ENCODE data around the gene KIAA1614.
A peak's percentile ranks its signal among the peaks of the same experiment; 100 is the strongest.

KIAA1614 gene

DNA sequence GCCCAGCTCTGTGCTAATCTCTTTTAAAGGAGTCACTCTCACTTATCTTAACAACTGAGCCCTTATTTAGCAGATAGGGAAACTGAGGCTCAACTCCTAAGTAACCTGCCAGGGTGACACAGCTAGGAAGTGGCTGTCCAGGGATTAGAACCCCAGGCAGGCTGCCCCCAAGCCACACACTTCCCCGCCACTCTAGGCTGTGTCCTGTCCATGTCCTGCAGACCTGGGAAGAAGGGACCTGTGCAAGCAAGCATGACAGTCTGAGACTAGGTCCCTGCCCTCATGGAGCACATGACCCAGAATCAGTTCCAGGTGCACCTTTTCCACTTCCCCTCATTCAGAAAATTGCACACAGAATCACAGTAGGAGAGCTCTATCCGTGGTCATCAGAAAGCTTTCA lies 12.2 kb downstream of the KIAA1614 start:
- no peaks in the 10 kb centered on the region for H3K9me3 ChIP-seq (ENCODE audit: severe bottlenecking)
- H3K27me3 ChIP-seq (ENCODE audit: insufficient read depth, low read depth, severe bottlenecking): no peaks in the 10 kb centered on the region
- peaks cover 9% of the 10 kb centered on the region; the same call in 1 of the 2 replicates for H3K36me3 ChIP-seq
- no peak overlapping the region for H3K4me3 ChIP-seq (ENCODE audit: low read depth, low read length)
- H3K27ac ChIP-seq: peak overlapping the region; percentile 98
- DNase-seq: no peak
- TF ChIP-seq, protein P1, sequence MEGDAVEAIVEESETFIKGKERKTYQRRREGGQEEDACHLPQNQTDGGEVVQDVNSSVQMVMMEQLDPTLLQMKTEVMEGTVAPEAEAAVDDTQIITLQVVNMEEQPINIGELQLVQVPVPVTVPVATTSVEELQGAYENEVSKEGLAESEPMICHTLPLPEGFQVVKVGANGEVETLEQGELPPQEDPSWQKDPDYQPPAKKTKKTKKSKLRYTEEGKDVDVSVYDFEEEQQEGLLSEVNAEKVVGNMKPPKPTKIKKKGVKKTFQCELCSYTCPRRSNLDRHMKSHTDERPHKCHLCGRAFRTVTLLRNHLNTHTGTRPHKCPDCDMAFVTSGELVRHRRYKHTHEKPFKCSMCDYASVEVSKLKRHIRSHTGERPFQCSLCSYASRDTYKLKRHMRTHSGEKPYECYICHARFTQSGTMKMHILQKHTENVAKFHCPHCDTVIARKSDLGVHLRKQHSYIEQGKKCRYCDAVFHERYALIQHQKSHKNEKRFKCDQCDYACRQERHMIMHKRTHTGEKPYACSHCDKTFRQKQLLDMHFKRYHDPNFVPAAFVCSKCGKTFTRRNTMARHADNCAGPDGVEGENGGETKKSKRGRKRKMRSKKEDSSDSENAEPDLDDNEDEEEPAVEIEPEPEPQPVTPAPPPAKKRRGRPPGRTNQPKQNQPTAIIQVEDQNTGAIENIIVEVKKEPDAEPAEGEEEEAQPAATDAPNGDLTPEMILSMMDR (IDR thresholded peaks at IDR 0.05; ENCODE audit: low read depth, low read length): no peak

DNA sequence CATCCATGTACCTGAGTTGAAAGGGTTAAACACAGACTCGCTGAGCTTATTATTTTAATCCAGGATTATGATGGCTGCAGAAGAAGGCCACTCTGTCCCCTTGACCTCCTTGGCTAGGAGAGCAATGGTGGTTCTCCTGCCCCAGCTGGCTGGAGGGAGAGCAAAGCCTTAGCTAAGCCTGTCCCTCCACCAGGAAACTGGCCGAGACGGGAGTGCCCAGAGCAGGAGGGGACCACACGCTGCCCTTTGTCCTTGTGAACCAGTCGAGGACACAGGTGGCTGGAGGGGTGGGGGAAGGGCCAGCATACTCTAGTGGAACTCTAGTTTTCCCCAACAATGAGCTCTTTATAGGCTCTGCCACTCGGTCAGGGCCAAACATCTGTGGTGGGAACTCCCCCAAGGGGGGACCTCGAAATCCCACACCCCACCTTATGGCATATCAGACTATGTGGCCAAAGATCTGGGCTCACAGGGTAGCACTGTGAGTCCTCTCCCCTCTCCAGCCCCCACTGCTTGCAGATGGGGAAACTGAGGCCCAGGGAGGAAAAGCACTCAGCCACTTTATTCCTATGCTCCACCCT lies 12.9 kb downstream of the KIAA1614 start:
- TF ChIP-seq, protein P1 (IDR thresholded peaks at IDR 0.05; ENCODE audit: low read depth, low read length): no peak

GRCh38 chr1:180926164-180926981 lies 13.7 kb downstream of the KIAA1614 start:
- TF ChIP-seq, protein P1 (IDR thresholded peaks at IDR 0.05; ENCODE audit: low read depth, low read length): no peak
- Histone ChIP-seq H3K36me3 (peaks cover 14% of the 10 kb centered on the region; the same call in 1 of the 2 replicates), H3K27ac (peak overlapping the region; percentile 98), H3K27me3 (ENCODE audit: insufficient read depth, low read depth, severe bottlenecking) (no peaks in the 10 kb centered on the region), H3K9me3 (ENCODE audit: severe bottlenecking) (no peaks in the 10 kb centered on the region), H3K4me3 (ENCODE audit: low read depth, low read length) (no peak overlapping the region)
- peak; percentile 39 for DNase-seq

More for the DNA sequence above, 12.9 kb downstream of the KIAA1614 start:
- H3K36me3 ChIP-seq: peaks cover 12% of the 10 kb centered on the region; the same call in 1 of the 2 replicates
- no peaks in the 10 kb centered on the region for H3K9me3 ChIP-seq (ENCODE audit: severe bottlenecking)
- H3K4me3 ChIP-seq (ENCODE audit: low read depth, low read length): no peak overlapping the region
- H3K27me3 ChIP-seq (ENCODE audit: insufficient read depth, low read depth, severe bottlenecking): no peaks in the 10 kb centered on the region
- peak; percentile 72 for DNase-seq
- peak overlapping the region; percentile 98 for H3K27ac ChIP-seq

DNA sequence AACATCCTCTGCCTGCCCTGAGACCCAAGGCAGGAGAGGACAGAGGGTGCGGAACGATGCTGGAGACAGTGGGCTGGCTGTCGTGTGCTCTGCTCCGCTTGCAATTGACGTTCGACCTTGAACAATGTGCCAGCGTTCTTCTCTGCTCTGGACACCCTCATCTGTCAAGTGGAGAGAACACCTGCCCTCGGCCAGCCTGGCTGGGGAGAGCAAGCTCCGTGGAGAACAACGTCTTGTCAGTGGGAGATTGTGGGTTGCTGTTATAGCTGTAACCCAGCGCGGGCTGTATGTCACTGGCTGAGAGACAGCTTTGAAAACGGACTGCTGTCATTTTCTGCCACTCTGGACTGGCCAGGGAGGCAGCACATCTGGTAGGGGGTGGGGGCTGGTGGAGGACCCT lies 14.7 kb downstream of the KIAA1614 start:
- Histone ChIP-seq H3K27ac (peak overlapping the region; percentile 98), H3K9me3 (ENCODE audit: severe bottlenecking) (no peaks in the 10 kb centered on the region), H3K4me3 (ENCODE audit: low read depth, low read length) (peak overlapping the region; percentile 3; the same call in 1 of the 2 replicates), H3K27me3 (ENCODE audit: insufficient read depth, low read depth, severe bottlenecking) (no peaks in the 10 kb centered on the region), H3K36me3 (peaks cover 14% of the 10 kb centered on the region; the same call in 1 of the 2 replicates)
- DNase-seq: peak; percentile 21
- TF ChIP-seq, protein P1 (IDR thresholded peaks at IDR 0.05; ENCODE audit: low read depth, low read length): no peak

DNA sequence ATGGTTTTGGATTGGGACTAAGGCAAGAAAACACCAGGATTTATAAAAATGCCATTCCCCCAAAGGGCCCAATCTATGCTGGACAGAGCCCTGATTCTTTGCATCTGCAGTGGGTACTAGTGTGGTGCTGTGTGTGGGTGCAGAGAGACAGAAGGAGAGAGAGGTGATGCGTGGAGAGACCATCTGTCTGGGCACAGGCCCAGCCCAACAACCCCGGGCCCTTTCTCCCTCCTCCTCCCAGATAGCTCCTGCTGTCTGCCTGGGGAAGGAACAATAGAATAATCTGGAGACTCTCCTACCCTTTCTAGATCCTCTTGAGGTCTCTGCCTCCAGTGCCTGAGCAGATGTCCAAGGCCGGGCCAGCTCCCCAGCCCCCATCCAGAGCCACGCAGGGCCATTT lies 15.1 kb downstream of the KIAA1614 start:
- Histone ChIP-seq H3K4me3 (ENCODE audit: low read depth, low read length) (peak overlapping the region; percentile 69), H3K27me3 (ENCODE audit: insufficient read depth, low read depth, severe bottlenecking) (no peaks in the 10 kb centered on the region), H3K36me3 (peaks cover 14% of the 10 kb centered on the region; the same call in 1 of the 2 replicates), H3K9me3 (ENCODE audit: severe bottlenecking) (no peaks in the 10 kb centered on the region), H3K27ac (peak overlapping the region; percentile 98)
- DNase-seq: peak; percentile 83
- TF ChIP-seq, protein P1 (IDR thresholded peaks at IDR 0.05; ENCODE audit: low read depth, low read length): no peak

All from WERI-Rb-1 (cell line).